ENCODE measurements around the gene TMF1. TPM values are rescaled to one million over a fixed set of nuclear protein-coding genes. Genes with fewer than 3 reads are reported as not detected.
A peak's percentile ranks its signal among the peaks of the same experiment; 100 is the strongest.

Gene TMF1
- total RNA-seq, 1 donor from 2014 or later = 18.8 TPM

DNA sequence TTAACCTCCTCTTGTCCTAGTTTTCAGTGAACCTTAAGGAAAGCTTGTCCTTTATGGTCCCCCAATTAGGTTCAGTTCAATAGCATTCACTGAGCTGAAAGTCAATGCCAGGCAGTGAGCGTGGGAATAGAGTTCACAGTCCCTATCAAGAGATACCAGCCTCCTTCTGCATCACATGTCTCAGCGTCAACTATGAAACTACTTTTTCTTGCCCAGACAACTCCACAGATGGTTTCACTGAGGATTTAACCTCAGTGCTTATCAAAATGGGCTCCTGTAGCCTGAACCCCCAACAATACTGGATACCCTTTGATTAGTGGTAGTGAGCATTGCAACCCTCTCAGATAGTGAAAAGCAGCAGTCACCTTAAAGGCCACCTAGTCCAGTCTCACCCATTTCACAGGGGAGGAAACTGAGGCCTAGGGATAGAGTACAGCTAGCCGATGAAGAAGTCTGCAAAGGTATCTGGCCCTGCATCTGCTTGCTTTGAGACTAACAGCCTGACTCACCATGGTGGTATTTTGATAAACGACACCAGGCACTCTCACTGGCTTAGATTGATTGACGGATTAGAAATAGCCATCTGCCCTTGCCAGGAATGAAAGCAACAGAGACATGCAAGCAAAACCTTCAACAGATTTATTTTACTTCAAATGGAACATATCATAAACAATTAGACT, 29.6 kb upstream of the TMF1 start:
- DNase-seq = no peak
- H3K27me3 Mint-ChIP-seq (ENCODE audit: unreplicated experiment) = peaks cover 2% of the 10 kb centered on the region
- peaks cover 29% of the 10 kb centered on the region for H3K4me1 Mint-ChIP-seq (ENCODE audit: low read depth, unreplicated experiment)
- H3K27ac Mint-ChIP-seq (ENCODE audit: unreplicated experiment) = no peak overlapping the region
- H3K36me3 Mint-ChIP-seq (ENCODE audit: unreplicated experiment) = no peaks in the 10 kb centered on the region
- no peak overlapping the region for H3K4me3 Mint-ChIP-seq (ENCODE audit: unreplicated experiment)
- TF ChIP-seq, protein P1, sequence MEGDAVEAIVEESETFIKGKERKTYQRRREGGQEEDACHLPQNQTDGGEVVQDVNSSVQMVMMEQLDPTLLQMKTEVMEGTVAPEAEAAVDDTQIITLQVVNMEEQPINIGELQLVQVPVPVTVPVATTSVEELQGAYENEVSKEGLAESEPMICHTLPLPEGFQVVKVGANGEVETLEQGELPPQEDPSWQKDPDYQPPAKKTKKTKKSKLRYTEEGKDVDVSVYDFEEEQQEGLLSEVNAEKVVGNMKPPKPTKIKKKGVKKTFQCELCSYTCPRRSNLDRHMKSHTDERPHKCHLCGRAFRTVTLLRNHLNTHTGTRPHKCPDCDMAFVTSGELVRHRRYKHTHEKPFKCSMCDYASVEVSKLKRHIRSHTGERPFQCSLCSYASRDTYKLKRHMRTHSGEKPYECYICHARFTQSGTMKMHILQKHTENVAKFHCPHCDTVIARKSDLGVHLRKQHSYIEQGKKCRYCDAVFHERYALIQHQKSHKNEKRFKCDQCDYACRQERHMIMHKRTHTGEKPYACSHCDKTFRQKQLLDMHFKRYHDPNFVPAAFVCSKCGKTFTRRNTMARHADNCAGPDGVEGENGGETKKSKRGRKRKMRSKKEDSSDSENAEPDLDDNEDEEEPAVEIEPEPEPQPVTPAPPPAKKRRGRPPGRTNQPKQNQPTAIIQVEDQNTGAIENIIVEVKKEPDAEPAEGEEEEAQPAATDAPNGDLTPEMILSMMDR (IDR thresholded peaks at IDR 0.05; ENCODE audit: partially characterized antibody, unreplicated experiment) = no peak
- peaks cover 7% of the 10 kb centered on the region for H3K9me3 Mint-ChIP-seq (ENCODE audit: unreplicated experiment)

- TF ChIP-seq, protein P1 (IDR thresholded peaks at IDR 0.05; ENCODE audit: partially characterized antibody, unreplicated experiment) = no peak
- H3K27me3 Mint-ChIP-seq (ENCODE audit: unreplicated experiment) = peaks cover 2% of the 10 kb centered on the region
- H3K4me3 Mint-ChIP-seq (ENCODE audit: unreplicated experiment) = peak within 1 kb of the TSS; percentile 94
- H3K36me3 Mint-ChIP-seq (ENCODE audit: unreplicated experiment) = no peaks in the 10 kb centered on the region
- peaks cover 7% of the 10 kb centered on the region for H3K9me3 Mint-ChIP-seq (ENCODE audit: unreplicated experiment)
- peak; percentile 94 for DNase-seq
- H3K4me1 Mint-ChIP-seq (ENCODE audit: low read depth, unreplicated experiment) = peaks cover 25% of the 10 kb centered on the region
- H3K27ac Mint-ChIP-seq (ENCODE audit: unreplicated experiment) = peak within 1 kb of the TSS; percentile 86
Measured at GRCh38 chr3:69080233-69080920, 28.2 kb upstream of the TMF1 start, which contains the start of gene UBA3. Gene UBA3, minus strand, starts transcription at chr3:69080365. Its CDS starts 12 bp downstream, at chr3:69080353.

DNA sequence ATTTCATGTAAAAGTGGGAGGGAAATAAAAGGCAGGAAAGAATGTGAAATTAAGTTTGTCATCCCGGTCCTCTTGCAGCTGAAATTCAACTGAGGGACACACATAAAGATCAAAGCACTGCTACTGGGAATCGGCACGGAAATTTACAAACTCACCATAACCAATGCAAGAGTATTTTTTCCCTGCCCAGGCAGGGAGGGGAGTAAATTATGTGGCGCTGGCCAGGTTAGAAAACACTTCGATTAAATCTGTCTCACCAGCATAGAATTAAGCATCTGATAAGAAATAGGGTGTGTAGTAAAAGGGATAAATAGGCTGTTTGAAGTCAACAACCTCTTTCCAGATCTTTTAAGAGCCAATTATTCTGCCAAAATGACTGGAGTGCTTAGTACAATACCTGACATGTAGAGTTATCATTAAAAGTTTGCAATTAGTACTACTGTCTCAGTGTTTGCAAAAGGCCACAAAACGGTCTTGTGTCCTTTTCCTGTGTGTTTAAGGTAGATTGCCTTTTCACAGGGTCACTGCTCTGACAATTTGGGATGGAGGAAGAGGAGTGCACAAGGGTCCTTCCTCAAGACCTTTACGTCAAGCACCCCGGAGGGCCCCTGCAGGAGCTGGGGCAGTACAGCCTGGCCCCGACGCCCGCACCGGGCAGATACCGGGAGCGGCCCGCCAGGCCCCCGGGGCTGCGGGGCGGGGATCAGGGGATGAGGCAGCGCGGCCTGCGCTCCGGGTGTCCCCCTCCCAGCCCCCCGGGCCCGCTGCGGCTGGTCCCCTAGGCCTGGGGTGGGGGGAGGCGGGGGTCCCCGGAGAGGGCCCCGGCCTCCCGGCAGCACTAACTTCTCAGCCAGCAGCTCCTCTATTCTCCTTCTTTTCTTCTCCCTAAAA, 27.4 kb upstream of the TMF1 start:
- no peaks in the 10 kb centered on the region for H3K36me3 Mint-ChIP-seq (ENCODE audit: unreplicated experiment)
- H3K27me3 Mint-ChIP-seq (ENCODE audit: unreplicated experiment) = no peaks in the 10 kb centered on the region
- TF ChIP-seq, protein P1 (IDR thresholded peaks at IDR 0.05; ENCODE audit: partially characterized antibody, unreplicated experiment) = no peak
- peak; percentile 57 for DNase-seq
- peaks cover 7% of the 10 kb centered on the region for H3K9me3 Mint-ChIP-seq (ENCODE audit: unreplicated experiment)
- H3K27ac Mint-ChIP-seq (ENCODE audit: unreplicated experiment) = peak overlapping the region; percentile 86
- H3K4me1 Mint-ChIP-seq (ENCODE audit: low read depth, unreplicated experiment) = peaks cover 23% of the 10 kb centered on the region
- peak overlapping the region; percentile 94 for H3K4me3 Mint-ChIP-seq (ENCODE audit: unreplicated experiment)

DNA sequence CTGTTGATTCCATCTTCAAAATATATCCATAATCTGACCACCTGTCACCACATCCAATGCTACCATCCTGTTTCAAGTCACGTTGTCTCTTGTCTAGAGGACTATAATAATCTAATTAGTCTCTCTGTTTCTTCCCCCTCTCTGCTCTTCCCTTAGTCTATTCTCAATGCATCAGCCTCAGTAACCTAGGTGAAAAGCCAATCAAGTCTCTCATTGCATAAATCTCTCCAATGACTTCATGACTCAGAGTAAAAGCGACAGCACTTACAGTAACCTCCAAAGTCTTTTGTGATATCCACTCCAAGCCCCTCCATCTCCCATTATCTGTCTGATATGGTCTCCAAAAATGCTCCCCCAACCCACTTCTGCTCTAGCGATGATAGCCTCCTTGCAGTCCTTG, 20.8 kb upstream of the TMF1 start:
- Mint-ChIP-seq H3K4me3 (ENCODE audit: unreplicated experiment) (no peak overlapping the region), H3K27ac (ENCODE audit: unreplicated experiment) (no peak overlapping the region), H3K36me3 (ENCODE audit: unreplicated experiment) (no peaks in the 10 kb centered on the region), H3K4me1 (ENCODE audit: low read depth, unreplicated experiment) (peaks cover 5% of the 10 kb centered on the region), H3K27me3 (ENCODE audit: unreplicated experiment) (no peaks in the 10 kb centered on the region), H3K9me3 (ENCODE audit: unreplicated experiment) (no peaks in the 10 kb centered on the region)
- no peak for DNase-seq
- TF ChIP-seq, protein P1 (IDR thresholded peaks at IDR 0.05; ENCODE audit: partially characterized antibody, unreplicated experiment) = no peak
